Measurements from ENCODE around the gene ZNF384.
A peak's percentile ranks its signal among the peaks of the same experiment; 100 is the strongest.

The ZNF384 gene

DNA sequence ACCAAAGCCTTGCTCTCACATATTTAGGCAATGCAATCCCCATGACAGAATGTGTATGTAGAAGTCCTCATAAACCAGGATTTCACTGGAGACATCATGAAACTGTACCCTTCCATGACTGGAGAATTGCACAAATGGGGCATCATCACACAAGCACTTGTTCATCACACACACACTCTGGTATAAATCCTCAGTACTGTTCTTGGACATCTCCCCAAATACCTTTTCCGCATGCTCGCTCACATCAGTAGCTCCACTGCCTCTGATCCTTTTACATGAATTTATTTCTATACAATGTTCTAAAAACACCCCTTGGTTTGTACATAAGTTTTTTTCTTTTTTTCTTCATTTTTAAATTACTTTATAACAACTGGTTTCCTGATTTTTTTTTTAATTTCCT, 23.0 kb downstream of the ZNF384 start:
- TF ChIP-seq, protein P1, sequence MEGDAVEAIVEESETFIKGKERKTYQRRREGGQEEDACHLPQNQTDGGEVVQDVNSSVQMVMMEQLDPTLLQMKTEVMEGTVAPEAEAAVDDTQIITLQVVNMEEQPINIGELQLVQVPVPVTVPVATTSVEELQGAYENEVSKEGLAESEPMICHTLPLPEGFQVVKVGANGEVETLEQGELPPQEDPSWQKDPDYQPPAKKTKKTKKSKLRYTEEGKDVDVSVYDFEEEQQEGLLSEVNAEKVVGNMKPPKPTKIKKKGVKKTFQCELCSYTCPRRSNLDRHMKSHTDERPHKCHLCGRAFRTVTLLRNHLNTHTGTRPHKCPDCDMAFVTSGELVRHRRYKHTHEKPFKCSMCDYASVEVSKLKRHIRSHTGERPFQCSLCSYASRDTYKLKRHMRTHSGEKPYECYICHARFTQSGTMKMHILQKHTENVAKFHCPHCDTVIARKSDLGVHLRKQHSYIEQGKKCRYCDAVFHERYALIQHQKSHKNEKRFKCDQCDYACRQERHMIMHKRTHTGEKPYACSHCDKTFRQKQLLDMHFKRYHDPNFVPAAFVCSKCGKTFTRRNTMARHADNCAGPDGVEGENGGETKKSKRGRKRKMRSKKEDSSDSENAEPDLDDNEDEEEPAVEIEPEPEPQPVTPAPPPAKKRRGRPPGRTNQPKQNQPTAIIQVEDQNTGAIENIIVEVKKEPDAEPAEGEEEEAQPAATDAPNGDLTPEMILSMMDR (conservative IDR thresholded peaks at IDR 0.05; ENCODE audit: low read depth, low read length) = no peak
- peak; percentile 13 for DNase-seq (ENCODE audit: low read depth)

DNA sequence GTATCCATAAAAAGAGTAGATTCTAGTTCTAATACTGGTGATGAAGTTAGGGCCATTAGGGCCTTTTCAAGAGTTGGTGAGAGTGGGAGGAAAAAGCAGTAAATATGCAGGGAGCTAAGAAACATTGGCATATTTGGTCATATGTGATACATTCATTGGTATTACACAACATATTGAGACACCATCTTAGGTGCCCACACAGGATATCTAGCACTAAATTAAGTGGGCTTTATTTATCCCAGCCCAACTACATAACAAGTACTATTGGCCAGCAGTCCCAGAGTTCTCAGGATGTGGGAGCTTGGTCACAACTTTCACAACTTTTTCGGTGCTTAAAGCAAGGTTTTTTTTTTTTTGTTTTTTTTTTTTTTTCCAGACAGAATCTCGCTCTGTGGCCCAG, 24.3 kb downstream of the ZNF384 start:
- no peak for DNase-seq (ENCODE audit: low read depth)
- TF ChIP-seq, protein P1 (conservative IDR thresholded peaks at IDR 0.05; ENCODE audit: low read depth, low read length) = no peak
- no peak overlapping the region for H3K4me3 ChIP-seq (ENCODE audit: low read depth, low read length)

More for the DNA sequence above, 23.0 kb downstream of the ZNF384 start:
- H3K4me3 ChIP-seq (ENCODE audit: low read depth, low read length) = no peak overlapping the region

DNA sequence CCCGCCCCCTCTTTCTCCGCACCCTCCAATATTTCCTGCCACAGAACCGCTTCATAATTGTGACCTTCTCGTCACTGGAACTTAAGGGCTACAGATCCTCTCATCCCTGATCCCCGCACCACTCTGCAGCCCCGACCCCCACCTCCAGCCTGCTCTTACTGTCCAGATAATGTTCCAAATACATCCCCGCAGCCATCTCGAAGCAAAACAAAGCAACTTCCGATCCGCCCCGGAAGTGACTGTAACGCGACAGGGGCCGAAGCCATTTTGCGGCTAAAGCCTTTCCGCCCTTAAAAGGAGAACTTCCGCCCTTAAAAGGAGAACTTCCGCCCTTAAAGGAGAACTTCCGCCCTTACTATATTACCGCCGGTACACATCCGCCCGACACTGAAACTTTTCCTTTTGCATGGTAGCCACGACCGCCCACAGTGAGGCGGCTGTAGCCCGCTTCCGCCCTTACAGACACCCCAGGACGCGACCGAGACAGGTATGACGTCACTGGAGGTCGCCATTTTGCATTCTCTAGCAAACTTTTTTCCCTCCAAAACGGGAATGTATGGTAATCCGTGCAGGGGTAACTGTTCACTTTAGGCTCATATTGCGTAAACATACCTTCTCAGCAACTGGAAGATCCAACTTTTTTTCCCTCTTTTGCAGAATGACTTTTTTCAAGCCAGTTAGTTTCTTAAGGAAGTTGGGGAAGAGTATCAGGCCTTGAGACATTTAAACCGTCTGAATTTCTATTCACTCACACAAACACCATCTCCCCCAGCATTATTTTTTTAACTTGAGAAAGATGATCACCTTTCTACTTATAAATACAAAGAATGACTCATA, 26.1 kb downstream of the ZNF384 start, which contains the start of gene ING4:
TSS of gene ING4 (minus strand) at position 214 of the 837 bp plus-strand sequence. CDS start at position 196, 18 bp downstream.
- H3K4me3 ChIP-seq (ENCODE audit: low read depth, low read length) = peak within 1 kb of the TSS; percentile 92
- TF ChIP-seq, protein P1 (conservative IDR thresholded peaks at IDR 0.05; ENCODE audit: low read depth, low read length) = no peak

DNA sequence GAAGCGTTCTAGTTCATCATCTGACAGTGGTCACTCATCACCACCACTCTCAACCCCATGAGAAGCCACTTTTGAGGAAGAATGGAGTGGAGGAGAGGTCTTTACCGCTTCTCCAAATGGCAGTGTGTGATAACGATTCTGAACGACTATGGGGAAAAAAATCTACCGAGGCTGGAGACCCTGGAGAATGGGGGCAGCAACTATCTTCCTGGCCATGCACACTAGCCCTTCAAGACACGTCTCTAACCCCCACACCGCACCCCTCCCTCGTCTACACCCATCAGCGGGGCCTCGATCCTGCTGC, 26.6 kb downstream of the ZNF384 start:
- peak overlapping the region; percentile 92 for H3K4me3 ChIP-seq (ENCODE audit: low read depth, low read length)
- DNase-seq (ENCODE audit: low read depth) = no peak
- TF ChIP-seq, protein P1 (conservative IDR thresholded peaks at IDR 0.05; ENCODE audit: low read depth, low read length) = no peak

More for the DNA sequence above, 26.1 kb downstream of the ZNF384 start, which contains the start of gene ING4:
- DNase-seq (ENCODE audit: low read depth) = peak; percentile 99

DNA sequence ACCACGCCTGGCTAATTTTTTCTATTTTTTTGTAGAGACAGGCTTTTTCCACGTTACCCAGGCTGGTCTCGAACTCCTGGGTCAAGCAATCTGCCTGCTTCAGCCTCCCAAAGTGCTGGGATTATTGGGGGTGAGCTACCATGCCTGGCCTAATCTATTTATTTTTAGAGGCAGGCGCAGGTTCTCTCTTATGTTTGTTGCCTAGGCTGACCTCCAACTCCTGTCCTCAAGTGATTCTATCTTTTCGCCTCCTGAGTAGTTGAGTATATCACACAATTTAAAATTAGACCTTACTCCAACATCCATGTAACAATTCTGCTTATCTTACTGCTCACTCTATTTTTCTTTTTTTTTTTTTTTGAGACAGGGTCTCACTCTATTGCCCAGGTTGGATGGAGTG, 35.2 kb downstream of the ZNF384 start:
- H3K4me3 ChIP-seq (ENCODE audit: low read depth, low read length) = no peak overlapping the region
- TF ChIP-seq, protein P1 (conservative IDR thresholded peaks at IDR 0.05; ENCODE audit: low read depth, low read length) = no peak
- no peak for DNase-seq (ENCODE audit: low read depth)

DNA sequence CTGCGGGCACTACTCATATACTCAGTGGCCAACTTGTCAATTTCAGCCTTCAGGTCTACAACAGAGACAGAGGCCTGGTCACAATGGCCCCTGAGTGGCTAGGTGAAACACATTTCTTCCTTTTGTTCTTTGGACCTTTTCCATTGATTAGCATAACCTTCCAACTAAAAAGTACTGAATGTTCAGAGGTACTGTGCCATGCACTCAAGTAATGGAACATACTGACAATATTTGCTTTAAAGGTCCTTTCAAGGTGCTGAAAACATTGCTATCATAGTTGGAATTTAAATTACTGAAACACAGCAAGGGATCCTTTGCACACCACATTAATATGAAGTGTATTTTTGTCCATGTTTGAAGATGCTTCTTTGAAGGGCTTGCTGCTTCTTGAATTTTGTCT, 35.8 kb downstream of the ZNF384 start:
- no peak for DNase-seq (ENCODE audit: low read depth)
- TF ChIP-seq, protein P1 (conservative IDR thresholded peaks at IDR 0.05; ENCODE audit: low read depth, low read length) = no peak
- no peak overlapping the region for H3K4me3 ChIP-seq (ENCODE audit: low read depth, low read length)

DNA sequence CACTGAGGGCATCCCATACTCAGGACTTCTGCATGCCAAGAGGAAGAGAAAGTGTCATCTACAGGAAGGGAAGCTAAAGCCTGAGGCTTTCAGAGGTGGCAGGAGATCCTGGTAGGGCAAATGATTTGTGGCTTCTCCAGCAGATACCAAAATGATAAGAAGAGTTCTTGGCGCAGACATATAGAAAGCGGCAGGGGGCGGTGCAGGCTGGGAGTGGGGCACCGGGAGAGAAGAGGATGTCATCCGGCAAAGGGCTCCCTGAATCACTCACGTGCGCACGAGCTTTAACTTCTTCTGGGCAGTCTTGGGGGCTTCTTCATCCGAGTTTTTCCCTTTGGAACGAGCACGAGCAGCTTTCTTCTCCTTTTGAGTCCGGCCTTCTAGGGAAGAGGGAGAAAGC, 36.8 kb downstream of the ZNF384 start:
- no peak overlapping the region for H3K4me3 ChIP-seq (ENCODE audit: low read depth, low read length)
- TF ChIP-seq, protein P1 (conservative IDR thresholded peaks at IDR 0.05; ENCODE audit: low read depth, low read length) = no peak
- DNase-seq (ENCODE audit: low read depth) = no peak
